NCI-H2029 treated with DMSO at 0.1 percent for 48 hours (cell line): ENCODE results near the gene RBM20.

ENCODE experiments used
- DNase-seq: peaks from one replicate; lab custom pipeline; 2025; lab: John Stamatoyannopoulos, UW

The RBM20 gene

DNA sequence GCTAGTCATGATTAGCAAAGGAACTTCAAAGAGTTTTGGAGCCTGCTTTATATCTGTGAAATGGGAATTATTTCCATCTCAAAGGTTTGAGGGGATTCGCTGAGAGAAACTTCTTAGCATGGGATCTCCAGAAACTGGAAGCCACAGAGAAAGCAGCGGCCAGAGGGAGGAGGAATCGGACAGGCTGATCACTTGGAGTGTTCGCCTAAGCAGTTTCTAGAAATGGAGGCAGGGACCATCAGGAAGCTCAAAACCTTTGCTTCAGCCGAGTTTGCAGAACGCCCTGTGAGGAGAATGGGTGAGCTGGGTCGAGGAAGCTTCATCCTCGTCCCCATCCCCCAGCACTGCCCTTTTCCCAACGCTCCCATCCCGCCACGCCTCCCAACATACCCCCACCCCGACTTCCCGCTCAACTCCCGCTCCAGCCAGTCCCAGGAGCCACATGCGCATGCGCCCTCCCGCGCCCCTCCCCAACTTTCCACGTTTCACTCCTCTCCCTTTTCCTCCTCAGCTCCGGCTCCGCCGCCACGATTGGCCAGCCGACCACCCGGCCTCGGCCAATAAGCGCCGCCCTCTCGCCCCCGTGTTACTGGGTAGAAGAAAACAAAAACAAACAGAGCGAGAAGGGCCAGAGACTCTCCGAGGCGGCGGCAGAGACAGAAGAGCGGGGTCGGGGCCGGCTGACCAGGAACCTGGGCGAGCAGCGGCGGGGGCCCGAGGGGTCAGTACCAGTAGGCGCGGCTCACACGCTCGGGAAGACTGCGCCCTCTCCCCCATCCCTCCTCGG is 227.4 kb downstream of the RBM20 start, which contains the start of gene PDCD4:
Gene PDCD4, plus strand, starts transcription at position 631 of the 787 bp plus-strand sequence. CDS start 4,100 bp downstream, outside the sequence.
- DNase-seq: peak; percentile 79

DNA sequence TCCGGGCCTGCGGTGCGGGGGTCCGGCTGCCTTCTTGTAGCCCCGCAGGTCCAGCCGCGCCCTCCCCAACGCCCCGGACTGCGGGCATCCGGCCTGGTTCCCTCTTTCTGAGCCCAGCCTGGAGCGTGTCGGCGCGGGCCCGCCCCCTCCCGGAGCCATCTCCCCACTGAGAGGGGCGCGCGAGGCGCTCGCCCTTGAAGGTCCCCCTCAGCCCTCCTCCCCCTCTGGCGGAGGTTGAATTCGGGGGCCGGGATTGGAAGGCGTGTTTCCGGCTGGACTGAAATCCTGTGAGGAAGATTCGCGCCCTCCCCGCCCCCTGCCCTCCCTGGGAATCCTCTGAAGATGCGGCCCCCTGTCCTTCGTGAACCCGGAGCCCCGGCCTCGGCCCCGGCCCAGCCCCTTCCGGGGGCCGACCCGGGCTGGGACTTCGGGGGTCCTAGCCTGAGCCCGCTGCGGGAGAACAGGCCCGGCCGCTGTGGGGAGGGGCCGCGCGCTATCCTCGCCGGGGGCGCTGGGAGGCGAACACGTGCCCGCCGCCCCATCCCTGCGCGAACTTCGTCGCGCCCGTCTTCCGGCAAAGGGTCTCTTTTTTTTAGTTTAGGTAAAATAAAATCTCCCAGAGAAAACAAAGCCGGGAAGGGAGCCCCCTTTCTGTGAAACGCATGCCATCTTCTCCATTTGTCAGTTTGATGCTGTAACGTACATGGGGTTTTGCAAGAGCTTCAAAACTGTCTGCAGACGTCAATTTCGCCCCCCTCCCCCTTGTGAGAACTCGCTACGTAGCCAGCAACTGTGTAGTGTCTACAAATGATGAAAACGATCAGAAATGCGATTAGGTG is 228.2 kb downstream of the RBM20 start:
- DNase-seq: no peak

DNA sequence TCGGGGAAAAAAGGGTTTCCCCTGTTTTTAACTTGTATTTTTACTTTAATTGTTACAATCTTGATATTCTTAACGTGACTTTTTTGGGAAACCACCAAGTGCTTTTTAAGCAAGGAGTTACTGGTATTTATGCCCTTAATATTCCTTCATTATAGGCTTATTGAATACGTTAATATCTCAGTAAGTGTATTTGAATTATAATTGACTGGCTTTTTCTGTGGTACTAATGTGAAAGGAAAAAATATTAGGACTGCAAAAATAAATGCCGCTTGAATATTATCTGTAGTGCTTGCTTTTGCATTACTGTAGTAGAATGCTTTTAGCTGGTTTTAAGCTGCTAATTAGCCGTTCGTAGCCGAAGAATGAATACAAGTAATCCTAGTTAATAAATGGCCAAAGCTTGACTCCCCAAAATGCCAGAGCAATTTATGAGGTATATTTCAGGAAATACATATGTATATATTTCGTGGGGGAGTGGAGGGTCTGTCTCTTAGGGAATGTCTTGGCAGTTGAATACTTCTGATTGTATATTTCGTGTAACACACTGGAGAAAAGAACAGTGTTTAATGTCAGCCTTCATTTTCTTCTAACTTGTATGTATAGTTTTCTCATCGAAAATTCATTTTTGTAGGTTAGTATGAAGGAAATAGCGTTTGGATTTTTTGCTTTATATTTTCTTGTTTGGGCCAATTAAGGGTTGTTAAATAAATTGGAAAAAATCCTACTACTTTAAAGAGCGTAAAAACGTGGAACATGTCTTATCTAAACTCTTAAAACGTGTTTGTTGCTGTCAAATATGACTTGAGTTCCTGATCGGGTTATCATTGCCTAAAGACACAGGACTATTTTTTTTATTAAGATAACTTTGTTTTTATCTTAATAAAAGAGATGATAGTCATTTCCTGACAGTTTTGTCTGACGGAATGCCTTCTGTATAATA is 229.1 kb downstream of the RBM20 start:
- no peak for DNase-seq

DNA sequence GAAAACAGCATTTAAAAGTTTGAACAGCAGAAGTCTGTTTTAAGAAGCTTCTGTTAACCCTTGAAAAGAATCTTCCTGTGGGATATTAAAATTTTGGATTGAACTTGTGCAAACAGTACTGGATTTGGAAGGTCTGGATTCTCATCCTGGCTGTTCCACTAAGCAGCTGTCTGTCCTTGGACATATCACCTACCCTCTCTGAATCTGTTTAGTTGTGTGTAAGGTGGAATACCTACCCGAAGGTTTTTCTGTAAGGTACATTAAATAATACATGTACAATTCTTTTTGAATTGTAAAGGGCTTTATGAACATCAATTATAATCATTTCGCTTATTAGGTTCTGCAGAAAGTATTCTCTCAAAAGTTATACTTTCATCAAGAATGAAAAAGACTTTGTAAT is 229.8 kb downstream of the RBM20 start:
- DNase-seq: no peak

DNA sequence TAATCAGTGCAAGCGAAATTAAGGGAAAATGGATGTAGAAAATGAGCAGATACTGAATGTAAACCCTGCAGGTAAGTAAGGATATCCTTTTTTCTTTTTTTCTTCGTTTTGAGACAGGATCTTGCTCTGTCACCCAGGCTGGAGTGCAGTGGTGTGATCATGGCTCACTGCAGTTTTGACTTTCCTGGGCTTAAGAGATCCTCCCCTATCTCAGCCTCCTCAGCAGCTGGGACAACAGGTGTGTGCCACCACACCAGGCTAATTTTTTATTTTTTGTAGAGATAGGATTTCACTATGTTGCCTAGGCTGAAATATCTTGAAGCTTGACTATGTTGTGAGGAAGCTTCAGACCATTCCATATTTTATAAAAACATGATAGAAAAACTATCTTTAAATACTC is 231.9 kb downstream of the RBM20 start:
- DNase-seq: no peak

DNA sequence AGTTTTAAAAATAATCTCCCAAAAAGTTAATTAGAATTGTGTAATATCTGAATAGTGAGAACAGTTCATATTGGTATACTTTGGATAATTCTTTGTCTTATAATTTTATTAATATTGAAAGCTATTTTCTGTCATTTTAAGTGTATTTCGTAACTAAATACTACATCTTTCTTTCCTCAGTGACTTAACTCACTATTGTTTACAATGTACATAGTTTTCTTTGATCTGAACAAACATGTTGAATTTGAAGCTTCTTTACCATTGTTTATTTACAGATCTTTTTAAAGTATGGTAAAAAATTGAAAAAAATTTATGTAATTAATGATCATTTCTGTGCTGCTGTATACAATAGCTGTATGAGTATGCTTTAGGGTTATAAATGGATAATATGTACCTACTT is 232.7 kb downstream of the RBM20 start:
- DNase-seq: no peak

DNA sequence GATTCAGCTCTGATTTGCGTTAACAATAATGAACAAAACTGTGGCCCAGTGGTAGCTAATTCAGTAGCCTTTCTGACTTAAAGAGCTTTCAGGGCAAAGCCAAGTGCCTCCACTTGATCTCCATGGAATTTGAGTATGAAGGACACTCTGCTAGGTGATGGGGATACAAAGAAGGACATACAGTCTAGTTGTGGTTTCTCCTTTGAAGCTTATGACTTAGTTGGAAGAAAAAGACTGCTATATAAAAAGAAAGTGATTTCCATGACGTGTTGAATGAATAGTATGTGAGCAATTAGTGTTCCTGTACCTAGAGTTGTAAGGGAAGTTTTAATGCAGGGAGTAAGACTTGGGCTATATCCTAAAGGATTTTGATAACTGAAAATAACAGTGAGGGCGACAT is 235.9 kb downstream of the RBM20 start:
- DNase-seq: no peak

DNA sequence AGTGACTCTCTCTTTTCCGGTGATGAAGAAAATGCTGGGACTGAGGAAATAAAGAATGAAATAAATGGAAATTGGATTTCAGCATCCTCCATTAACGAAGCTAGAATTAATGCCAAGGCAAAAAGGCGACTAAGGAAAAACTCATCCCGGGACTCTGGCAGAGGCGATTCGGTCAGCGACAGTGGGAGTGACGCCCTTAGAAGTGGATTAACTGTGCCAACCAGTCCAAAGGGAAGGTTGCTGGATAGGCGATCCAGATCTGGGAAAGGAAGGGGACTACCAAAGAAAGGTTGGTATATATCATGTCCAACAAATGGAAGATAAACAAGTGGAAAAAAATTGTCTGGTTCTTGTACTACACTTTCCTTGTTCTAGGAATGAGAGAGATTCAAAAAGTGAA is 237.1 kb downstream of the RBM20 start:
- no peak for DNase-seq

DNA sequence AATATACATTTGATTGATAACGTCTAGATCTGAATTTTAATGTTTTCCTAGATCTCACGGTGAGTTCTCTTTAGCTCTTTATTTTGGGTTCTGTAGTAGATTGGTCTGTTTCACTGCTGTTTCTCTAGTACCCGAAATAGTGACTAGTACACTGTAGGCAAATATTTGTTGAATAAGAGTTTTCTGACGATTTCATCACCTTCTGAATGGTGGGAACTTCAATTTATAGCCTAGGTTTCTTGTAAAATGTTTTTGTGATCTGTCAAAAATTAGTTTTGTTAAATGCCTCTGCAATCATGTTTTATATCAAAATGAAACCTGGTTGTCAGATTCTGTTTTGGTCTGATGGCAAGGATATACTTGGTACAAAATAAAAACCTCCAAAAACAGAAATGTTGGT is 237.8 kb downstream of the RBM20 start:
- DNase-seq: no peak

DNA sequence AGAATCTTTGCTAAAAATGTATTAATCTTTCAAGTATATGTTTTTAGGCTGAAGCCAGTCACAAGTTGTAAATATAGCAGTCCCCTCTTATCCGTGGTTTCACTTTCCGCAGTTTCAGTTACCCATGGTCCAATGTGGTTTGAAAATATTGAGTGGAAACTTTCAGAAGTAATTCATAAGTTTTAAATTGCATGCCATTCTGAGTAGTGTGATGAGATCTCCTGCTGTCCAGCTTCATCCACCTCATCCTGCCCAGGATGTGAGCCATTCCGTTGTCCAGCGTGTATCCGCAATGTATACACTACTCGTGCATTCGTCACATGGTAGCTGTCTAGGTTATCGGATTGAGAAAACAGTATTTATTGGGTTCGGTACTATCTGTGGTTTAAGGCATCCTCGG is 239.8 kb downstream of the RBM20 start:
- no peak for DNase-seq

DNA sequence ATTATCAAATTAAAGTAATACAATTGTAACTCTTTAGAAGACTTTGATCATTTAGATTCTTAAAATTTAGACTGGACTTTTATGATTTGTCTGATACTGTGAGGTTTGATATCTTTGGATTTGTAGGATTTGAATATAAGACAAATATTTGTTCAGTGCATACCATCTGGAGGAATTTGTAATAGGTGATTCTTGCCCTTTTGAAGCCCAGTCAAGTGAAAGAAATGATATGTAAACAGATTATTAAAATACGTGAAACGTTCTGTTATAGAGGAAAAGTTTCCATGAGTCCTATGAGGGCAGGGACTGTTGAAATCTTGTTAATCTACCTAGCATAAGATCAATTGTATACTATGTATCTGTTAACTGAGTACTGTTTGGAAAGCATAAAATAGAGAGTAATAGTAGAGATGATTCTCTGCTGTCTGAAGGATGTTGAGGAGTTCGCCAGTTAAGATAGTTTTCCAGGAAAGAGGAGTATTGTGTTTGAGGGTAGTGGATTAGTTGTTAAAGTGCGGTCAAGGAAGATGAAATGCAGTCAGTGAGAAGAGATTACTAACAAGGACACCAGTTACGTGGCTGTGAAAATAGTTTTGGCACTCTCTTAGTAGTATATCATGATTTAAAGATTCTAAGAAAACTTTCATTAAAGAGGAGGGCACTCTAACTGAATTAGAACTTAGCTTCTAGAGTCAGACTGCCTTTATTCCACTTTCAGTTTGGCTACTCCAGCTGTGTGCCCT is 242.0 kb downstream of the RBM20 start:
- no peak for DNase-seq

DNA sequence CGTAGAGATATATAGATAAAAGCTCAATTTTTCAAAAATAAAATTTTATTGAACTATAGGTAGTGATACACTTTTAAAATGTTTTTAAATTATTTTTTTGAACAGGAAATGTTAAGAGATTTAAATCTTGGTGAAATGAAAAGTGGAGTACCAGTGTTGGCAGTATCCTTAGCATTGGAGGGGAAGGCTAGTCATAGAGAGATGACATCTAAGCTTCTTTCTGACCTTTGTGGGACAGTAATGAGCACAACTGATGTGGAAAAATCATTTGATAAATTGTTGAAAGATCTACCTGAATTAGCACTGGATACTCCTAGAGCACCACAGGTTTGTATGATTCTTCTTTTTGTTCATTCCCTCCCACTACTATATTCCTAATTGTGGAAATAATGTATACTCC is 243.4 kb downstream of the RBM20 start:
- no peak for DNase-seq
